Neural cell (in vitro differentiated cells): Measurements from ENCODE around the gene LRRIQ3. TPM values are rescaled to one million over a fixed set of nuclear protein-coding genes. Genes with fewer than 3 reads are reported as not detected.

Source experiments
- H2AFZ ChIP-seq: fragments of 200-600, 300-800 bp; sonication (generic), shearing (Covaris generic); 2 replicates; pipeline ENCODE4 v1.6.0; 2014; ENCODE audit warnings: low read depth, mild to moderate bottlenecking, antibody characterized with exemption, low read length, moderate library complexity
- H3F3A ChIP-seq: fragments of 200-600 bp; shearing (Covaris generic); 2 replicates; pipeline ENCODE4 v1.6.1; 2016; ENCODE audit warnings: mild to moderate bottlenecking, moderate library complexity, mixed read lengths, antibody characterized with exemption, low read length; ENCODE audit not compliant: insufficient read depth, poor library complexity, severe bottlenecking
- H3K27ac ChIP-seq: fragments of 200-600, 300-800 bp; sonication (generic), shearing (Covaris generic); 2 replicates; pipeline ENCODE4 v1.5.1; 2014; ENCODE audit warnings: mild to moderate bottlenecking, low read length, moderate library complexity
- H3K27me3 ChIP-seq: fragments of 300-800, 200-600 bp; sonication (generic), shearing (Covaris generic); 2 replicates; pipeline ENCODE4 v1.6.0; 2014; ENCODE audit warnings: mild to moderate bottlenecking, low read depth, low read length, moderate library complexity; ENCODE audit not compliant: insufficient read depth
- H3K36me3 ChIP-seq: fragments of 300-800, 200-600 bp; sonication (generic), shearing (Covaris generic); 2 replicates; pipeline ENCODE4 v1.5.1; 2014; ENCODE audit warnings: mild to moderate bottlenecking, antibody characterized with exemption, low read length, moderate library complexity; ENCODE audit not compliant: insufficient read depth
- H3K4me2 ChIP-seq: fragments of 300-800, 200-600 bp; sonication (generic), shearing (Covaris generic); 2 replicates; pipeline ENCODE4 v1.6.0; 2014; ENCODE audit warnings: mild to moderate bottlenecking, low read length
- H3K4me3 ChIP-seq: fragments of 300-800, 200-600 bp; sonication (generic), shearing (Covaris generic); 2 replicates; pipeline ENCODE4 v1.5.1; 2014; ENCODE audit warnings: mild to moderate bottlenecking, low read length, moderate library complexity
- H3K79me2 ChIP-seq: fragments of 200-600 bp; shearing (Covaris generic); replicated peaks from 2 replicates; pipeline ENCODE4 v1.6.0; 2014; ENCODE audit warnings: mild to moderate bottlenecking, low read length, moderate library complexity; ENCODE audit not compliant: insufficient read depth
- H3K9ac ChIP-seq: fragments of 300-800, 200-600 bp; sonication (generic), shearing (Covaris generic); 2 replicates; pipeline ENCODE4 v1.6.1; 2016; ENCODE audit warnings: mild to moderate bottlenecking, low read length, mixed read lengths
- H3K9me2 ChIP-seq: fragments of 200-600 bp; shearing (Covaris generic); 2 replicates; pipeline ENCODE4 v1.6.1; 2016; ENCODE audit warnings: mild to moderate bottlenecking, low read length, mixed read lengths; ENCODE audit not compliant: insufficient read depth
- H3K9me3 ChIP-seq: fragments of 200-600, 300-800 bp; sonication (generic), shearing (Covaris generic); 2 replicates; pipeline ENCODE4 v1.6.1; 2016; ENCODE audit warnings: mild to moderate bottlenecking, mixed run types, low read length, moderate library complexity, mixed read lengths
- H4K20me1 ChIP-seq: fragments of 200-600 bp; shearing (Covaris generic); 2 replicates; pipeline ENCODE4 v1.6.1; 2016; ENCODE audit warnings: mild to moderate bottlenecking, mixed run types; ENCODE audit not compliant: insufficient read depth
- CTCF ChIP-seq: fragments of 450-650 bp; IDR thresholded peaks from 2 replicates; pipeline ENCODE4 v1.5.1; 2014; ENCODE audit warnings: antibody characterized with exemption, mild to moderate bottlenecking, moderate library complexity; ENCODE audit not compliant: poor library complexity, severe bottlenecking
- EP300 ChIP-seq: fragments of 450-650 bp; conservative IDR thresholded peaks from 2 replicates; pipeline ENCODE4 v1.6.1; 2014; ENCODE audit warnings: antibody characterized with exemption, mild to moderate bottlenecking, moderate library complexity; ENCODE audit not compliant: poor library complexity, severe bottlenecking
- EZH2 ChIP-seq: fragments of 200-600, 300-800 bp; shearing (Covaris generic), sonication (generic); IDR thresholded peaks from 2 replicates; pipeline ENCODE4 v1.6.1; 2014; ENCODE audit warnings: antibody characterized with exemption, low read length, borderline replicate concordance, mild to moderate bottlenecking; ENCODE audit not compliant: insufficient read depth, poor library complexity, severe bottlenecking
- MXI1 ChIP-seq: fragments of 450-650 bp; conservative IDR thresholded peaks from 2 replicates; pipeline ENCODE4 v1.6.1; 2014; ENCODE audit warnings: antibody characterized with exemption, mild to moderate bottlenecking; ENCODE audit not compliant: poor library complexity, severe bottlenecking
- POLR2AphosphoS5 ChIP-seq: IDR thresholded peaks from 2 replicates; pipeline ENCODE4 v1.6.1; 2012
- RAD21 ChIP-seq: fragments of 450-650 bp; conservative IDR thresholded peaks from 2 replicates; pipeline ENCODE4 v1.6.1; 2014; ENCODE audit warnings: antibody characterized with exemption, mild to moderate bottlenecking, moderate library complexity
- REST ChIP-seq: IDR thresholded peaks from 2 replicates; pipeline ENCODE4 v1.6.1; 2012; ENCODE audit warnings: borderline replicate concordance
- SMC3 ChIP-seq: fragments of 450-650 bp; conservative IDR thresholded peaks from 2 replicates; pipeline ENCODE4 v1.6.1; 2014; ENCODE audit warnings: antibody characterized with exemption, mild to moderate bottlenecking, moderate library complexity; ENCODE audit not compliant: poor library complexity
- TAF1 ChIP-seq: IDR thresholded peaks from 2 replicates; pipeline ENCODE4 v1.6.1; 2012; ENCODE audit warnings: low read depth
- polyA plus RNA-seq: library from polyadenylated mRNA; depleted of rRNA; stranded (reverse); fragments of >200 nt; gene quantifications from 2 replicates; pipeline ENCODE4 v1.2.3, GENCODE V29; 2014

The LRRIQ3 gene
- polyA plus RNA-seq, 1 donor from 2014 or later: not detected

GRCh38 chr1:74091371-74091770, 106.6 kb downstream of the LRRIQ3 start:
- Histone ChIP-seq H4K20me1 (no peaks in the 10 kb centered on the region), H3K4me2 (no peak overlapping the region), H3K36me3 (no peaks in the 10 kb centered on the region), H3K4me3 (no peak overlapping the region), H3K27me3 (no peaks in the 10 kb centered on the region), H3K79me2 (no peaks in the 10 kb centered on the region), H3K9ac (no peak overlapping the region), H3F3A (no peaks in the 10 kb centered on the region), H3K9me3 (peaks cover 4% of the 10 kb centered on the region), H3K27ac (no peak overlapping the region), H3K9me2 (no peaks in the 10 kb centered on the region), H2AFZ (no peak overlapping the region)
- no peak for TF ChIP-seq EZH2
- TF ChIP-seq POLR2AphosphoS5: no peak
- no peak for TF ChIP-seq REST
- no peak for TF ChIP-seq MXI1
- no peak for TF ChIP-seq TAF1
- TF ChIP-seq SMC3: no peak
- no peak for TF ChIP-seq CTCF
- TF ChIP-seq EP300: no peak
- no peak for TF ChIP-seq RAD21

GRCh38 chr1:74083128-74083527, 114.8 kb downstream of the LRRIQ3 start:
- Histone ChIP-seq H4K20me1 (no peaks in the 10 kb centered on the region), H3K27ac (no peak overlapping the region), H3K4me2 (no peak overlapping the region), H3K27me3 (no peaks in the 10 kb centered on the region), H3K4me3 (no peak overlapping the region), H3K9me2 (no peaks in the 10 kb centered on the region), H3K79me2 (no peaks in the 10 kb centered on the region), H2AFZ (no peak overlapping the region), H3F3A (no peaks in the 10 kb centered on the region), H3K36me3 (no peaks in the 10 kb centered on the region), H3K9ac (no peak overlapping the region), H3K9me3 (no peaks in the 10 kb centered on the region)
- TF ChIP-seq TAF1: no peak
- no peak for TF ChIP-seq MXI1
- no peak for TF ChIP-seq SMC3
- TF ChIP-seq EZH2: no peak
- no peak for TF ChIP-seq CTCF
- no peak for TF ChIP-seq EP300
- no peak for TF ChIP-seq RAD21
- TF ChIP-seq POLR2AphosphoS5: no peak
